ENCODE results near the gene LPA. TPM values are rescaled to one million over a fixed set of nuclear protein-coding genes. Genes with fewer than 3 reads are reported as not detected.

Gene LPA
- total and polyA plus RNA-seq, 2 of the 13 experiments (the other 11 are each of a cell fraction or from before 2014, with no cell fraction given), result not detected

DNA sequence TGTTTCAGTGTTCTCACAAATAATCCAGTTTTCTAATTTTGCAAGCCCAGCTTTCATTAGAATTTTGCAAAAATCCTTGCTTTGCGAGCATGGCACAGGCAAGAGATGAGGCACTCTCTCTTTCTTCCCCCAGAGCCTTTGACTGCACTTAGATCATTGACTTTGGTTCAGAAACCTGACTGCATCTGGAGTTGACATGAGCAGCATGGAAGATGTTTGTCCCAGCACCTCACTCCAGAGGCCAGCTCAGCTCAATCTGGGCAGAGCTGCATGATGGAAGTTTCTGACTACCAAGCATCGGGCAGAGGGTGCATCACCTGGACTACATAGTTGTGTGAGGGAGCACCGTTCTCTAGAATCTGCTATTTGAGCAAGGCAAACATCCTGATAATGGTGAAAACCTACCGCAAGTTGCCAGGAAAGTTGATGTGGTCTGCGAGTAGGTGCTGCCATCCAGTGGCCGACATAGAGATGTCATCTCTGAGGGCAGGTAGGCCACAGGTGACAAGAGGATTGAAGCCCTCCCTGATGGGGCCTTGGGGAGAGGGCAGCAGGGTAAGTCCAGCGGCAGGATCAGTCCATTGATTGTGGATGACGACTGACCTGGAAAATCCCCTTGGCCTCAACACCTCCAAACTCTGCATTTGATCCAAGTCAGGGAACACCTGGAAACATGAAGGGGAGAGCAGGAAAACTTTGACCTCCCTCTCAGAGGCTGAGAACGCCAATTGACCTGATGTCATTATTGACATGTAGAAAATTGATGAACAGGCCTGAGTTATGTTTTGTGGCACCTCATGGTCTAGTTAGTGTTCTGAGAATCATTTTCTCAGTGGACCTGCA, 3.8 kb upstream of the LPA start (continued):
- TF ChIP-seq ZNF296 (CRISPR knock-in tag; conservative IDR thresholded peaks at IDR 0.05) (no peak), ZNF530 (CRISPR knock-in tag; IDR thresholded peaks at IDR 0.05; ENCODE audit: low read depth) (no peak), STAG1 (CRISPR knock-in tag; IDR thresholded peaks at IDR 0.05) (peak; percentile 85), MEF2D (CRISPR knock-in tag; IDR thresholded peaks at IDR 0.05) (no peak), ZMYM3 (CRISPR knock-in tag; IDR thresholded peaks at IDR 0.05) (no peak), CEBPB (IDR thresholded peaks at IDR 0.05; ENCODE audit: borderline replicate concordance, low read depth, low read length) (no peak), NFIC (IDR thresholded peaks at IDR 0.05; ENCODE audit: low read length) (no peak), TOPORS (CRISPR knock-in tag; IDR thresholded peaks at IDR 0.05) (no peak), RELA (CRISPR knock-in tag; IDR thresholded peaks at IDR 0.05) (no peak), PHB2 (IDR thresholded peaks at IDR 0.05; ENCODE audit: partially characterized antibody) (no peak), PAF1 (CRISPR knock-in tag; IDR thresholded peaks at IDR 0.05) (no peak), TBX3 (IDR thresholded peaks at IDR 0.05; ENCODE audit: borderline replicate concordance) (no peak), ZNF709 (CRISPR knock-in tag; IDR thresholded peaks at IDR 0.05) (peak; percentile 40; the same call in 1 of the 2 replicates), ZBTB20 (CRISPR knock-in tag; IDR thresholded peaks at IDR 0.05; ENCODE audit: borderline replicate concordance, low read depth) (no peak), ZNF703 (CRISPR knock-in tag; IDR thresholded peaks at IDR 0.05; ENCODE audit: borderline replicate concordance) (no peak), NPAS2 (CRISPR knock-in tag; IDR thresholded peaks at IDR 0.05; ENCODE audit: borderline replicate concordance) (no peak), ZNF615 (CRISPR knock-in tag; IDR thresholded peaks at IDR 0.05; ENCODE audit: borderline replicate concordance) (no peak), ZNF138 (CRISPR knock-in tag; IDR thresholded peaks at IDR 0.05; ENCODE audit: low read depth) (no peak), SMC3 (IDR thresholded peaks at IDR 0.05; ENCODE audit: low read length) (peak; percentile 81), ZNF780A (CRISPR knock-in tag; IDR thresholded peaks at IDR 0.05) (no peak), ARNT2 (CRISPR knock-in tag; IDR thresholded peaks at IDR 0.05; ENCODE audit: low read depth) (no peak), RCOR2 (CRISPR knock-in tag; IDR thresholded peaks at IDR 0.05) (no peak), BRCA1 (CRISPR knock-in tag; IDR thresholded peaks at IDR 0.05) (no peak), ZMYM4 (CRISPR knock-in tag; IDR thresholded peaks at IDR 0.05) (peak; percentile 48; the same call in 1 of the 2 replicates), FOXK1 (CRISPR knock-in tag; IDR thresholded peaks at IDR 0.05; ENCODE audit: borderline replicate concordance, low read depth) (no peak)
- TF ChIP-seq, protein P1, sequence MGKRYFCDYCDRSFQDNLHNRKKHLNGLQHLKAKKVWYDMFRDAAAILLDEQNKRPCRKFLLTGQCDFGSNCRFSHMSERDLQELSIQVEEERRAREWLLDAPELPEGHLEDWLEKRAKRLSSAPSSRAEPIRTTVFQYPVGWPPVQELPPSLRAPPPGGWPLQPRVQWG (CRISPR knock-in tag; IDR thresholded peaks at IDR 0.05; ENCODE audit: borderline replicate concordance, low read depth), result no peak
- TF ChIP-seq, protein P2, sequence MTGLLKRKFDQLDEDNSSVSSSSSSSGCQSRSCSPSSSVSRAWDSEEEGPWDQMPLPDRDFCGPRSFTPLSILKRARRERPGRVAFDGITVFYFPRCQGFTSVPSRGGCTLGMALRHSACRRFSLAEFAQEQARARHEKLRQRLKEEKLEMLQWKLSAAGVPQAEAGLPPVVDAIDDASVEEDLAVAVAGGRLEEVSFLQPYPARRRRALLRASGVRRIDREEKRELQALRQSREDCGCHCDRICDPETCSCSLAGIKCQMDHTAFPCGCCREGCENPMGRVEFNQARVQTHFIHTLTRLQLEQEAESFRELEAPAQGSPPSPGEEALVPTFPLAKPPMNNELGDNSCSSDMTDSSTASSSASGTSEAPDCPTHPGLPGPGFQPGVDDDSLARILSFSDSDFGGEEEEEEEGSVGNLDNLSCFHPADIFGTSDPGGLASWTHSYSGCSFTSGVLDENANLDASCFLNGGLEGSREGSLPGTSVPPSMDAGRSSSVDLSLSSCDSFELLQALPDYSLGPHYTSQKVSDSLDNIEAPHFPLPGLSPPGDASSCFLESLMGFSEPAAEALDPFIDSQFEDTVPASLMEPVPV (CRISPR knock-in tag; IDR thresholded peaks at IDR 0.05), result no peak
- TF ChIP-seq, protein P3, sequence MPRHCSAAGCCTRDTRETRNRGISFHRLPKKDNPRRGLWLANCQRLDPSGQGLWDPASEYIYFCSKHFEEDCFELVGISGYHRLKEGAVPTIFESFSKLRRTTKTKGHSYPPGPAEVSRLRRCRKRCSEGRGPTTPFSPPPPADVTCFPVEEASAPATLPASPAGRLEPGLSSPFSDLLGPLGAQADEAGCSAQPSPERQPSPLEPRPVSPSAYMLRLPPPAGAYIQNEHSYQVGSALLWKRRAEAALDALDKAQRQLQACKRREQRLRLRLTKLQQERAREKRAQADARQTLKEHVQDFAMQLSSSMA (CRISPR knock-in tag; IDR thresholded peaks at IDR 0.05), result no peak
